Measurements from ENCODE around the gene METTL25B.

METTL25B gene

GRCh38 chr1:156707417-156708217 is 20.7 kb upstream of the METTL25B start:
- H3K27ac ChIP-seq = no peak overlapping the region
- no peak for TF ChIP-seq CTCF (conservative IDR thresholded peaks at IDR 0.05)

- TF ChIP-seq CTCF (conservative IDR thresholded peaks at IDR 0.05) = no peak
- H3K27ac ChIP-seq = no peak overlapping the region
These were observed 20.0 kb upstream of the METTL25B start for GRCh38 chr1:156708218-156708661.

DNA sequence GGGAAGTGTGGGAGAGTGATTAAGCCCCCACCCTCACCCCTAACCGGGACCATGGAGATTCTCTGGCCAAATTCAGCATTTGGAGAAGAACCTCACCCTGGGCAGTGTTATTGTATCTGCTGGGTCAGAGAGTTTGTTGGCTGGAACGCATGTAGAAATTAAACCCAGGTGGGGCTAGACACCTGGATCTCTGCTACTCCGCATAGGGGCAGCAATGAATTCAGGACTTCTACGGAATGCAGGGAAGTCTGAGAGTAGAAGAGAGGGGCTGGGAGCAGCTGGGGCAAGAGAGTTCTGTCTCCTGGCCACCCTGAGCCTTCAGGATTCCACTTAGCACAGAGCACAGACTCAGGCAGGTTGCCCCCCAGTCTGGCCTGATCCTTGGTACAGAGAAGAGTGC is 19.2 kb upstream of the METTL25B start:
- TF ChIP-seq CTCF (conservative IDR thresholded peaks at IDR 0.05) = no peak
- H3K27ac ChIP-seq = peak overlapping the region; percentile 32

DNA sequence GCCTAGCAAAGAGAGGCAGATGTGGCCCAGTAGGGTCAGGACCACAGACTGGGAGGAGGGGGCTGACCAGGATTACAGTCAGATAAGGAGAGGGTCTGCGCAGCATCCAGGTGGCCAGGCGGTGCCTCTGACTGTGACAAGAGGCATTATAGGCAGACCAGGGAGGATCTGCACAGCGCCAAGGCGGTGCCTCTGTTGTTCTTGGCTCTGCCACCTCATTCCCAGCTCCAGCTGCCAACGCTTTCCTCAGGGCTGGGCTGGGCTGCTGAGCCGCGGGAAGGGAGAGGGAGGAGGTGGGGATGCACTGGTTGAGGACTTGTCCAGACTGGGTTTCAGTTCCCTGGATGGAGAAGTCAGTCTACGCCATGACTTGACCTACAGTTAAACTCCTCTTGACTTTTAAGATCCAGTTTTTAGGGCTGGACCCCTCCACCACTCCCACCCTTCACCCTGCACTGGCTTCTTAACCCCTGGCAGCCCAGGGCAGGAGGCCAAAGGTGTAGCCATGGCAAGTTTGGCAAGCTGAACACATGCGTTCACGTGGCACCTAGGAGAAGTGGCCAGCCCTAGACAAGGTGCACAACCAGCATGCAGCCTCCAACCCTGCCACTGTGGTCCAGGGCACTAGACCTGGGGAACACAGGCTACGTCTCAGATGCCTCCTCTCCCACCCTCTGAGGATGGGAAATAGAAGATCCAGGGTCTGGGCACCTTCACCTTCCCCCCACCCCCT is 18.3 kb upstream of the METTL25B start:
- H3K27ac ChIP-seq = peak overlapping the region; percentile 32
- TF ChIP-seq CTCF (conservative IDR thresholded peaks at IDR 0.05) = no peak

DNA sequence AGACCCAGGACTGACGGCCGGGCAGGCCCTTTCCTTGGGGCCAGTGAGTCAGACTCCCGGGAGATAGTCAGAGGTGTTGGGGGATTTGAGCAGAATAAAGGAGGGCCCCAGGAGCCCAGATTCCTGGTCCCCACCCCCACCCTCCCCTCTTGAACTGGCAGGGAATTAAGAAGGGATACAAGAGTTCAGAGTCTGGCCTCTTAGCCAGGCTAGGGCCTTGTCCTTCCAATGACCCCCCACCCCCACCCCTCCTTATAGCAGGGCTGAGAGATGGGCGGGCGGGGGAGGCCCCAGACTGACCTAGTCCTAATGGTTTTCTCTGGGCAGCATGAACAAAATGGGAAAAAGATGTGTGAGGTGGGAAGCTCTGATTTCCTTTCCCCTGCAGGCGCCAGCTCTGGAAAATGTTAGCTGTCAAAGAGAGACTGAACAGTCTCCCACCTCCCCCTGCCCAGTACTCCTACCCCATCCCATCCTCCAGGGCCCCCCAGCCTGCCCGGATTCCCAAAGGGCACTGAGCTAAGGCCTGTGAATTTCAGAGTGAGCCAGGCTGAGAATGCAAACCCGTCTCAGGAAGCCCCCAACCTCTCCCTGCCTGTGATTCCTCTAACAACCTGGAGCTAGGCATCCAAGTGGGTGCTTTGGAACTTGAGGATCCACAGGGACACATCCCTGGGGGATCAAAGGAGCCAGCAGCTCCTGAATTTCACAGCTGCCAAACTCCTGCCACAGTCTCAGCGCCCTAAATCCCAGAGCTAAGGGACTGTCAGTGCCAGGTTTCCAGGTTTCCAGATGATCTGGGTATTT is 17.1 kb upstream of the METTL25B start:
- no peak overlapping the region for H3K27ac ChIP-seq
- TF ChIP-seq CTCF (conservative IDR thresholded peaks at IDR 0.05) = no peak

DNA sequence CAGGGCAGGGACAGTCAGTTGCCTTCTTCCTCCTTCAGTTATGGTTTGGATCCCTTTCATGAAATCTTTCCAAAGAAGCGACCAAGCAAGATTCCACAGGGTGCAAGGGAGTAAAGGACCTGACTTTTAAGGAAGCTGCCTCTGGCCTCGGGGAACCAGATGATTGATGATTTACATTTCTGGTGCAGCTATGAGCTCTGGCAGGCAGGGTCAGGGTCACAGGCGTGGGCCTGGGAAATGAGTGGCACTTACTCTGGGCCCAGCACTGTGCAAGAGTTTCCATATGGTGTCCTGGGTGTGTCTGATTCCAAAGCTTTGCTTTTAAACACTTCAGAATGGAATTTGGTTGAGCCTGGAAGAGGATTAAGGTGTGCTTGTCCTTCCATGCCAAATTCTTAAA is 15.6 kb upstream of the METTL25B start:
- no peak for TF ChIP-seq CTCF (conservative IDR thresholded peaks at IDR 0.05)
- H3K27ac ChIP-seq = no peak overlapping the region

DNA sequence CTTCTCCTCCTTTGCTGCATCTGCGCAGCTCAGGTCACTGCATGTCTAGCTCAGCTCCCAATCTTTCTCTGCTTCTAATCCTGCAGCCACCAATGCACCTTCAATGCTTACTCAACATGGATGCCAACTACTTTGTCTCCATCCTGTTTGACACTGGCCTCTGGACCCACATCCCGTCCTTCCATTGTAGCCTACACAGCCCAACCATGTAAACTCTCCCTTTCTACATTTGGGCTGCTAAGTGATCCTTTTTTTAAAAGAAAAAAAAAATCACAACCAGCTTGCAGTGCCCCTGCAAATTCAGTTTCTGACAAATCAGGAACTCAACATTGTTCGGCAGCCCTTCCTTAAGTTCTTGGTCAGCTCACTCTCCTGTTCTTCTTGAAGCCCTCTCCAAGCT is 13.4 kb upstream of the METTL25B start:
- no peak for TF ChIP-seq CTCF (conservative IDR thresholded peaks at IDR 0.05)
- no peak overlapping the region for H3K27ac ChIP-seq

Measured in VCaP (cell line).